NB4 (cell line): ENCODE data around the gene IFITM1.

Source experiments
- DNase-seq: peaks from one replicate; pipeline ENCODE4 v3.0.0; 2010; ENCODE audit warnings: low read depth
- H3K4me3 ChIP-seq: one replicate; pipeline ENCODE4 v1.5.1; 2011; ENCODE audit warnings: mild to moderate bottlenecking, low read depth, low read length, moderate library complexity
- MYC ChIP-seq: IDR thresholded peaks from 2 replicates; pipeline ENCODE4 v1.6.1; 2011; ENCODE audit warnings: low read depth, low read length
- POLR2A ChIP-seq: IDR thresholded peaks from 2 replicates; pipeline ENCODE4 v1.6.1; 2011; ENCODE audit warnings: mild to moderate bottlenecking; ENCODE audit not compliant: insufficient read length; ENCODE audit errors: extremely low read depth
- TF ChIP-seq, protein P1 (sequence below): IDR thresholded peaks from one replicate; pipeline ENCODE4 v1.5.1; 2012; ENCODE audit warnings: low read depth, low read length
- TF ChIP-seq, protein P2 (sequence below): IDR thresholded peaks from 2 replicates; pipeline ENCODE4 v1.6.1; 2011; ENCODE audit warnings: low read depth, low read length

The IFITM1 gene

DNA sequence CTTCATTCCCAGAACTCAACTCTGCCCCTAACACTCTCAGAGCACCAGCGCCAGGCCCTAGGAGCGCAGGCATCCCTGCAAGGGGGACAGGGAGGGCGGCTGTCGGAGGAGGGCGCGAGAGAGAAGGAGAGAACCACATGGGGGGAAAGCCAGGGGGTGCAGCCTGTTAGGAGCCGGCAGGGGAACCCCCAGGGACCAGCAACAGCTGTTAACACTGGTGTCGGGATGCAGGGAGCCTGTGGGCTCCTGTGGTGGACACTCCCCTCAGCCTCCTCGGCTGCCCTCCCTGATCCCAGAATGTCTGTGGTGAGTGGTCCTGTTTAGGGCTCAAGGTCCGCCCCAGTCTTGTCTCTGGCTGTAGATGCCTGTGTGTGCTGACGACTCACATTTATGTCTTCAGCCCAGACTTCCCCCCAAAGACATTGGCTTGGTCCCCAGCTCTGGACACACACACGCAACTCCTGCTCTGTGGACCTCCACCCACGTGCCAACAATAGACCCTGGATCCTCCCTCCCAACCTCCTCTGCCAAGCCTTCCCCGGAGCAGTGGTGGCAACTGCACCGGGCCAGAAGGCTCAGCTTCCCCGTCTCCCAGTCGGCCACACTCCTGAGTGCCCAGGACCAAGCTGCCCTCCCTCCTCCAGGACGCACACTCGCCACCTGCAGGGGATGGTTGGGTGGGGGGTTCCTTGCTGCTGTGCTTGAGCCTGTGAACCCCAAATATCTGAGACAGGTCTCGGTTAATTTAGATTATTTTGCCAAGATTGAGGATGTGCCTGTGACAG, 13.7 kb upstream of the IFITM1 start:
- DNase-seq, result no peak
- TF ChIP-seq, protein P1, sequence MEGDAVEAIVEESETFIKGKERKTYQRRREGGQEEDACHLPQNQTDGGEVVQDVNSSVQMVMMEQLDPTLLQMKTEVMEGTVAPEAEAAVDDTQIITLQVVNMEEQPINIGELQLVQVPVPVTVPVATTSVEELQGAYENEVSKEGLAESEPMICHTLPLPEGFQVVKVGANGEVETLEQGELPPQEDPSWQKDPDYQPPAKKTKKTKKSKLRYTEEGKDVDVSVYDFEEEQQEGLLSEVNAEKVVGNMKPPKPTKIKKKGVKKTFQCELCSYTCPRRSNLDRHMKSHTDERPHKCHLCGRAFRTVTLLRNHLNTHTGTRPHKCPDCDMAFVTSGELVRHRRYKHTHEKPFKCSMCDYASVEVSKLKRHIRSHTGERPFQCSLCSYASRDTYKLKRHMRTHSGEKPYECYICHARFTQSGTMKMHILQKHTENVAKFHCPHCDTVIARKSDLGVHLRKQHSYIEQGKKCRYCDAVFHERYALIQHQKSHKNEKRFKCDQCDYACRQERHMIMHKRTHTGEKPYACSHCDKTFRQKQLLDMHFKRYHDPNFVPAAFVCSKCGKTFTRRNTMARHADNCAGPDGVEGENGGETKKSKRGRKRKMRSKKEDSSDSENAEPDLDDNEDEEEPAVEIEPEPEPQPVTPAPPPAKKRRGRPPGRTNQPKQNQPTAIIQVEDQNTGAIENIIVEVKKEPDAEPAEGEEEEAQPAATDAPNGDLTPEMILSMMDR, result peak; percentile 9
- TF ChIP-seq POLR2A, result no peak
- no peak overlapping the region for H3K4me3 ChIP-seq

DNA sequence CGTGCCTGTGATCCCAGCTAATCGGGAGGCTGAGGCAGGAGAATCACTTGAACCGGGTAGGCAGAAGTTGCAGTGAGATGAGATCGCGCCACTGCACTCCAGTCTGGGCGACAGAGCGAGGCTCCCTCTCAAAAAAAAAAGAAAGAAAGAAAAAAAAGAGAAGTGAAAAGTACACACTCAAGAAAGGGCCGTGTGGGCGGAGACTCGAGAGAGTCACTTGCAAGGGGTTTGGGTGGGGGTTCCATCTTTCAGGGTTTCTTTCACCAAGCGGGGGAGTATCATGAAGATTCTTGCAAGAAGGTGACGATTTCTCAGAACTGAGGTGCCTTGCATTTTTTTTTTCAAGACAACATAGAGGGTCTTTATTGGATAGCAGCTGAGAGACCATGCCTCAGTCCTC, 10.5 kb upstream of the IFITM1 start:
- no peak overlapping the region for H3K4me3 ChIP-seq
- peak; percentile 45 for DNase-seq
- TF ChIP-seq, protein P2, sequence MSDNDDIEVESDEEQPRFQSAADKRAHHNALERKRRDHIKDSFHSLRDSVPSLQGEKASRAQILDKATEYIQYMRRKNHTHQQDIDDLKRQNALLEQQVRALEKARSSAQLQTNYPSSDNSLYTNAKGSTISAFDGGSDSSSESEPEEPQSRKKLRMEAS, result no peak
- TF ChIP-seq, protein P1, result no peak
- TF ChIP-seq POLR2A, result no peak
- TF ChIP-seq MYC, result no peak

DNA sequence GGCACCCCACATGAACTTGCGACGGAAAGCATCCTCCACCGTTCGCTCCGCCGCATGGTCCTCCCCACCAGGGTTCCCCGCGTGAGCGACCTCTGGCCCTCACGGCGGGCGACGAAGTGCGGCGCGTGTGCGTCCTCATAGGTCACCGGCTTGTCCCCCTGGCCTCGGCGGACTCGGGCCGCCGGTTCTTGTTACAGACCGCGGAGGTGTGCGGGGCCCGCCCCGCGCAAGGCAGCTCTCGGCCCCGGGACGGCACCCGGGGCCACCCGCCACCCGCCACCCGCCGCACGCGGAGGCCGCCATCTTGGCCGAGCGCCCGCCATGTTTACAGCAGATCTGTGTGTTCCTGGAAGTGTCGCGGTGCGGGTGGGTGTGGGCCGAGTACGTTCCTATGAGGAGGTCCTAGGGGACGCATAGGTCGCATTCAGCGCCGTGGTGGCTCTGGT, 9.8 kb upstream of the IFITM1 start:
- TF ChIP-seq POLR2A (no peak), MYC (no peak)
- TF ChIP-seq, protein P2, result no peak
- TF ChIP-seq, protein P1, result no peak
- no peak for DNase-seq
- no peak overlapping the region for H3K4me3 ChIP-seq

DNA sequence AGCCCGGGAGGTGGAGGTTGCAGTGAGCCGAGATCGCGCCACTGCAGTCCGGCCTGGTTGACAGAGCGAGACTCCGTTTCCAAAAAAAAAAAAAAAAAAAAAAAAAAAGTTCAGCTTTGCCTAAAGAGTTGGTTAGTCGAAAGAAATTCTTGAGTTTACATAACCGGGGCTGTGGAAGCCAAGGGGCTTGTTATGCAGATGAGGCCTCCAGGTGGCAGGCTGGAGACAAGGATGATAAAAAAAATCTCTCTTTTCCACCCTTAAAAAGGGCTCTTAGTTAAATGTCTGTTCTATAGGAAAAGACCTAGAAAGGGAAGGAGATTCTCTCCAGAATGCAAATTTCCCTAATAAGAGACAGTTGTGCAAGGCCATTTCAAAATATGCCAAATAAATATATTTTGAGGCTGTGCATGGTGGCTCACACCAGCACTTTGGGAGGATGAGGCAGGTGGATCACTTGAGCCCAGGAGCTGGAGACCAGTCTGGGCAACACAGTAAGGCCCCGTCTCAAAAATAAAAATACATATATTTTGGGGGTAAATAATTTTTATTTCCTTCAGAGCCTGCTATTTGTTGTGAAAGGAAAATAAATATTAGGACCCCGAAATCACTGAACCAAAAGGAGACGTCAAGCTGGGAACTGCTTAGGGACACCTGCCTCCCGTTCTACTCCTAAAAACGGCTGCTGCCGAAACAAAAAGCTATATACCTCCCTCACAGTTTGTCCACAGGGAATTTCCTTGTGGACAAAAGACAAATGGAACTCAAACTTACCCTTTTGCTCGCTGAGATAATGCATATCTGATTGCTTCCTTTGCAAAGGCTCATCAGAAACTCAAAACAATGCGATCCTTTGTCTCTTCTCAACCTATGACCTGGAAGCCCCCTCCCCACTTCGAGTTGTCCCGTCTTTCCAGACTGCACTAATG, 8.7 kb upstream of the IFITM1 start:
- H3K4me3 ChIP-seq, result no peak overlapping the region
- DNase-seq, result peak; percentile 79
- no peak for TF ChIP-seq POLR2A
- no peak for TF ChIP-seq MYC
- TF ChIP-seq, protein P2, result no peak
- TF ChIP-seq, protein P1, result peak; percentile 70

DNA sequence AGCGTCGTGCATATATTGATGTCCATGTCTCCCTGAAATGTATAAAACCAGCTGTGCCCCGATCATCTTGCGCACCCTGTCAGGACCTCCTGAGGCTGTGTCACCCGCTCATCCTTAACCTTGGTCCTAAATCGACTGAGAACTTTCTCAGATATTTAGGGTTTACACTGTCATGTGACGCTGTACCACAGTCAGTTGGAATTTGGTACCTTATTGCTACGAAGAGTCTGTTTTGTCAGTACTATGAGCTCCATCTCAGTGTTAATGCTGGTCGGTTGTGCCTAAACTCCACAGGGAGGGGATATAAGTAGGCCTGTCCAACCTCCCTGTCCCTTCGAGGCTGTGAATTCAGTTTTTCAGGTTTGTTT, 8.0 kb upstream of the IFITM1 start:
- no peak for DNase-seq
- no peak overlapping the region for H3K4me3 ChIP-seq
- TF ChIP-seq, protein P1, result no peak
- TF ChIP-seq, protein P2, result no peak
- TF ChIP-seq MYC, result no peak
- TF ChIP-seq POLR2A, result no peak
